ENCODE measurements around the gene MAB21L2.

Gene MAB21L2

DNA sequence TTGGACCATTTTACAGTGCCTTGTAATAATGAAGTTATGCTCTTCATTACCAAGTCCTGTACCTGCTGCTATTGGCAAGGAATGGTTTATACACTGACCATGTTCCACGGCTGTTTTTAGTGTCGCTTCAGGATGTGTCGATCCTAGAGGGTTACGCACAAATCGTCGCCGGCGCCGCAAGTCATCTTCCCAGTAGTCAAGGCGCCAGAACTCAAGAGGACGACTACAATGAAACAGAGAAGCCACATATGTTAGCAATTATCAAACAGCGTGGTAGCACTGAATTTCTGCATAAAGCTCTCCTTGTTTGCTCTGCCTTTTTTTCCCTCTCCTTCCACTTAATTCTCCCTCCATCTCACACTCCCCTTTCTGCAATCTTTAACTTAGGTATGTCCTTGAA is 17.0 kb downstream of the MAB21L2 start (continued):
- TF ChIP-seq, protein P1, sequence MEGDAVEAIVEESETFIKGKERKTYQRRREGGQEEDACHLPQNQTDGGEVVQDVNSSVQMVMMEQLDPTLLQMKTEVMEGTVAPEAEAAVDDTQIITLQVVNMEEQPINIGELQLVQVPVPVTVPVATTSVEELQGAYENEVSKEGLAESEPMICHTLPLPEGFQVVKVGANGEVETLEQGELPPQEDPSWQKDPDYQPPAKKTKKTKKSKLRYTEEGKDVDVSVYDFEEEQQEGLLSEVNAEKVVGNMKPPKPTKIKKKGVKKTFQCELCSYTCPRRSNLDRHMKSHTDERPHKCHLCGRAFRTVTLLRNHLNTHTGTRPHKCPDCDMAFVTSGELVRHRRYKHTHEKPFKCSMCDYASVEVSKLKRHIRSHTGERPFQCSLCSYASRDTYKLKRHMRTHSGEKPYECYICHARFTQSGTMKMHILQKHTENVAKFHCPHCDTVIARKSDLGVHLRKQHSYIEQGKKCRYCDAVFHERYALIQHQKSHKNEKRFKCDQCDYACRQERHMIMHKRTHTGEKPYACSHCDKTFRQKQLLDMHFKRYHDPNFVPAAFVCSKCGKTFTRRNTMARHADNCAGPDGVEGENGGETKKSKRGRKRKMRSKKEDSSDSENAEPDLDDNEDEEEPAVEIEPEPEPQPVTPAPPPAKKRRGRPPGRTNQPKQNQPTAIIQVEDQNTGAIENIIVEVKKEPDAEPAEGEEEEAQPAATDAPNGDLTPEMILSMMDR (tag by site-specific recombination; IDR thresholded peaks at IDR 0.05): no peak
- TF ChIP-seq KLF9 (tag by site-specific recombination; IDR thresholded peaks at IDR 0.05; ENCODE audit: low read depth) (no peak), ZNF580 (tag by site-specific recombination; IDR thresholded peaks at IDR 0.05) (no peak), ZNF266 (tag by site-specific recombination; IDR thresholded peaks at IDR 0.05; ENCODE audit: low read depth) (no peak), ZNF114 (tag by site-specific recombination; IDR thresholded peaks at IDR 0.05) (no peak)
- TF ChIP-seq, protein P2, sequence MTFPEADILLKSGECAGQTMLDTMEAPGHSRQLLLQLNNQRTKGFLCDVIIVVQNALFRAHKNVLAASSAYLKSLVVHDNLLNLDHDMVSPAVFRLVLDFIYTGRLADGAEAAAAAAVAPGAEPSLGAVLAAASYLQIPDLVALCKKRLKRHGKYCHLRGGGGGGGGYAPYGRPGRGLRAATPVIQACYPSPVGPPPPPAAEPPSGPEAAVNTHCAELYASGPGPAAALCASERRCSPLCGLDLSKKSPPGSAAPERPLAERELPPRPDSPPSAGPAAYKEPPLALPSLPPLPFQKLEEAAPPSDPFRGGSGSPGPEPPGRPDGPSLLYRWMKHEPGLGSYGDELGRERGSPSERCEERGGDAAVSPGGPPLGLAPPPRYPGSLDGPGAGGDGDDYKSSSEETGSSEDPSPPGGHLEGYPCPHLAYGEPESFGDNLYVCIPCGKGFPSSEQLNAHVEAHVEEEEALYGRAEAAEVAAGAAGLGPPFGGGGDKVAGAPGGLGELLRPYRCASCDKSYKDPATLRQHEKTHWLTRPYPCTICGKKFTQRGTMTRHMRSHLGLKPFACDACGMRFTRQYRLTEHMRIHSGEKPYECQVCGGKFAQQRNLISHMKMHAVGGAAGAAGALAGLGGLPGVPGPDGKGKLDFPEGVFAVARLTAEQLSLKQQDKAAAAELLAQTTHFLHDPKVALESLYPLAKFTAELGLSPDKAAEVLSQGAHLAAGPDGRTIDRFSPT (tag by site-specific recombination; IDR thresholded peaks at IDR 0.05): no peak

DNA sequence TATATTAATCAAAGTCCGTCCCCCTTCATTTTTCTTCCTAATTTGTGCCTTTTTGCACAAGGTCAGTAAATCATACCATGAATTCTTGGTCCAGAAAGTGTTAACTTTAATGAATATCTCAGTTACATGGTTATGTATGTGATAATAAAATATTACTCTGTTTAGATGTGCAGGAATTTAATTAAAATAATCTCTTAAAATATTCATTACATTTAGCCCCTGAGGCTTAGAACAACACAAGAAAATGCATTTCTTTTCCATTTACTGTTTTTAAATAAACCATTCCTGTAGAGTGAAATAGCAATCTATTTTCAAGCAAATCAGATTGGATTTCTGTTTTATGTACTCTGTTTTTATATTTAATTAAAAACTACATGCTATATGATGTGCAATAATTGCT is 17.6 kb downstream of the MAB21L2 start:
- CTCF ChIA-PET: no interaction called here
- Histone ChIP-seq H3K4me3 (ENCODE audit: low read depth, low read length) (no peak overlapping the region), H3K36me3 (ENCODE audit: control insufficient read depth in 2 of 2, insufficient read depth in 1 of 2, low read length in 2 of 2) (no peaks in the 10 kb centered on the region), H3K27ac (ENCODE audit: extremely low read depth, low read depth, low read length) (no peak overlapping the region), H3K4me1 (ENCODE audit: control insufficient read depth, insufficient read depth, low read length) (no peaks in the 10 kb centered on the region), H3K9me3 (ENCODE audit: control insufficient read depth, insufficient read depth, low read depth, low read length) (no peaks in the 10 kb centered on the region)
- POLR2A ChIA-PET: no interaction called here
- TF ChIP-seq GLIS2 (tag by site-specific recombination; IDR thresholded peaks at IDR 0.05) (no peak), ZNF266 (tag by site-specific recombination; IDR thresholded peaks at IDR 0.05; ENCODE audit: low read depth) (no peak), ZNF692 (tag by site-specific recombination; IDR thresholded peaks at IDR 0.05) (no peak), ZNF23 (tag by site-specific recombination; IDR thresholded peaks at IDR 0.05; ENCODE audit: borderline replicate concordance) (no peak), HOXC10 (CRISPR knock-in tag; IDR thresholded peaks at IDR 0.05) (no peak), ZFP3 (tag by site-specific recombination; IDR thresholded peaks at IDR 0.05; ENCODE audit: low read depth) (no peak), SP2 (tag by site-specific recombination; IDR thresholded peaks at IDR 0.05) (no peak), ZNF132 (tag by site-specific recombination; IDR thresholded peaks at IDR 0.05; ENCODE audit: borderline replicate concordance) (no peak), ZFP69B (tag by site-specific recombination; IDR thresholded peaks at IDR 0.05) (no peak), ZNF529 (tag by site-specific recombination; IDR thresholded peaks at IDR 0.05; ENCODE audit: insufficient replicate concordance) (no peak), ZSCAN30 (tag by site-specific recombination; IDR thresholded peaks at IDR 0.05) (no peak), IKZF3 (tag by site-specific recombination; IDR thresholded peaks at IDR 0.05) (no peak), ZXDB (tag by site-specific recombination; IDR thresholded peaks at IDR 0.05) (no peak), ZSCAN23 (tag by site-specific recombination; IDR thresholded peaks at IDR 0.05) (no peak), ZNF341 (tag by site-specific recombination; IDR thresholded peaks at IDR 0.05; ENCODE audit: low read depth) (no peak), ZNF16 (tag by site-specific recombination; IDR thresholded peaks at IDR 0.05; ENCODE audit: low read depth) (no peak), ZNF248 (tag by site-specific recombination; IDR thresholded peaks at IDR 0.05) (no peak)
- TF ChIP-seq, protein P3, sequence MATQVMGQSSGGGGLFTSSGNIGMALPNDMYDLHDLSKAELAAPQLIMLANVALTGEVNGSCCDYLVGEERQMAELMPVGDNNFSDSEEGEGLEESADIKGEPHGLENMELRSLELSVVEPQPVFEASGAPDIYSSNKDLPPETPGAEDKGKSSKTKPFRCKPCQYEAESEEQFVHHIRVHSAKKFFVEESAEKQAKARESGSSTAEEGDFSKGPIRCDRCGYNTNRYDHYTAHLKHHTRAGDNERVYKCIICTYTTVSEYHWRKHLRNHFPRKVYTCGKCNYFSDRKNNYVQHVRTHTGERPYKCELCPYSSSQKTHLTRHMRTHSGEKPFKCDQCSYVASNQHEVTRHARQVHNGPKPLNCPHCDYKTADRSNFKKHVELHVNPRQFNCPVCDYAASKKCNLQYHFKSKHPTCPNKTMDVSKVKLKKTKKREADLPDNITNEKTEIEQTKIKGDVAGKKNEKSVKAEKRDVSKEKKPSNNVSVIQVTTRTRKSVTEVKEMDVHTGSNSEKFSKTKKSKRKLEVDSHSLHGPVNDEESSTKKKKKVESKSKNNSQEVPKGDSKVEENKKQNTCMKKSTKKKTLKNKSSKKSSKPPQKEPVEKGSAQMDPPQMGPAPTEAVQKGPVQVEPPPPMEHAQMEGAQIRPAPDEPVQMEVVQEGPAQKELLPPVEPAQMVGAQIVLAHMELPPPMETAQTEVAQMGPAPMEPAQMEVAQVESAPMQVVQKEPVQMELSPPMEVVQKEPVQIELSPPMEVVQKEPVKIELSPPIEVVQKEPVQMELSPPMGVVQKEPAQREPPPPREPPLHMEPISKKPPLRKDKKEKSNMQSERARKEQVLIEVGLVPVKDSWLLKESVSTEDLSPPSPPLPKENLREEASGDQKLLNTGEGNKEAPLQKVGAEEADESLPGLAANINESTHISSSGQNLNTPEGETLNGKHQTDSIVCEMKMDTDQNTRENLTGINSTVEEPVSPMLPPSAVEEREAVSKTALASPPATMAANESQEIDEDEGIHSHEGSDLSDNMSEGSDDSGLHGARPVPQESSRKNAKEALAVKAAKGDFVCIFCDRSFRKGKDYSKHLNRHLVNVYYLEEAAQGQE (tag by site-specific recombination; IDR thresholded peaks at IDR 0.05): no peak

Measured in HEK293 (cell line).